LNCaP clone FGC (cell line): ENCODE results near the gene MORN1.

Experiments
- DNase-seq: peaks from one replicate; pipeline ENCODE4 v3.0.0-alpha.2; 2011; ENCODE audit warnings: low read depth
- H3K4me3 ChIP-seq: 2 replicates; pipeline ENCODE4 v1.5.1; 2011; ENCODE audit warnings: mild to moderate bottlenecking, low read depth, low read length, control low read depth
- CTCF ChIP-seq: IDR thresholded peaks from 2 replicates; pipeline ENCODE4 v1.5.1; 2012; ENCODE audit warnings: mild to moderate bottlenecking; ENCODE audit not compliant: control insufficient read depth, insufficient read depth; ENCODE audit errors: extremely low read depth

Gene MORN1

GRCh38 chr1:2377751-2378440 lies 13.5 kb downstream of the MORN1 start:
- no peak for TF ChIP-seq CTCF
- no peak for DNase-seq
- no peak overlapping the region for H3K4me3 ChIP-seq

GRCh38 chr1:2376931-2377672 lies 14.3 kb downstream of the MORN1 start:
- no peak for DNase-seq
- H3K4me3 ChIP-seq: no peak overlapping the region
- TF ChIP-seq CTCF: no peak

- TF ChIP-seq CTCF: no peak
- no peak for DNase-seq
- no peak overlapping the region for H3K4me3 ChIP-seq
These were observed 15.1 kb downstream of the MORN1 start for GRCh38 chr1:2376261-2376741.

GRCh38 chr1:2375923-2376260 lies 15.5 kb downstream of the MORN1 start:
- TF ChIP-seq CTCF: no peak
- no peak for DNase-seq
- H3K4me3 ChIP-seq: no peak overlapping the region

- DNase-seq: no peak
- H3K4me3 ChIP-seq: no peak overlapping the region
- no peak for TF ChIP-seq CTCF
These were observed 16.0 kb downstream of the MORN1 start for GRCh38 chr1:2375246-2375922.

- no peak for TF ChIP-seq CTCF
- H3K4me3 ChIP-seq: no peak overlapping the region
- DNase-seq: no peak
These were observed 16.9 kb downstream of the MORN1 start for GRCh38 chr1:2374252-2375155.
